Testis (tissue), 2 donors: ENCODE data around the gene NELL2.

Experiments
- POLR2A ChIP-seq: fragments of 450-650 bp; IDR thresholded peaks from one replicate; pipeline ENCODE4 v1.6.1; 2017; ENCODE audit warnings: antibody characterized with exemption, mild to moderate bottlenecking, moderate library complexity
- TF ChIP-seq, protein P1 (sequence below), 3 experiments: fragments of 450-650 bp in 2 of 3; fragments of 200-600 bp in 1 of 3; sonication (generic) in 1 of 3; IDR thresholded peaks; one replicate each; pipeline ENCODE4 v1.5.1; 2016 to 2019; ENCODE audit warnings: antibody characterized with exemption in 3 of 3, mild to moderate bottlenecking in 2 of 3, moderate library complexity in 1 of 3

DNA sequence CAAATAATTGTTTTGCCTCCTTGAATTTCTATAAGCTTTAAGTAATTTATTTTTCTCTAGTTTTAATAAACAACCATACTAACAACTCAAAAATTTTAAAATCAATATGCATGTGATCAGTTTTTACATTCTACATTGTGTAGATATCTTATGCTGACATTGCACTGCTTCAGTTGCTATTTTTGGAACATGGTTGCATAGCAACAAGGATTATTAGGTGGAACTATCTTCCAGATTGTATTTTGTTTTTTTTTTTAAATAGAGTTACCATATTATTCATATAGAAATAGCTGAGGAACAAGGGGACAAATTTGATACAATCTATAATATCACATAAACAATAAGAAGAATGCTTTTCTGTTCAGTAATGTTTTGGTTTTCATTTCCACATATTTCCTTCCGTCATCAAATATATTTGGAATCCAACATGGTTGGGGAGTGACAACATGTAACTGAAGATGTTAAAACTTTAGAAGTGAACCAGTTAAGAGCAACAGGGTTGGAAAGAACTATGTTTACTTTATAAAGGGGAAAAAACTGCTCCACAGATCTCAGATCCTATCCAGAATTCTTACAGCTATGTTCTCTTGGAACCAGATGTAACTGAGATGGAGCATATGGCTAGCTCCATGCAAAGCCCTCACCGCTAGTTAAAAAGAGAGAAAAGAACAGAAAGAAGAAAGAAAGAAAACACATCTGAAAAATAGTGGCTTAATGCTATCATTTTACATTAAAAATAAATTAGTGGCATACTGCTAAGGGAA is 235.5 kb downstream of the NELL2 start:
- TF ChIP-seq, protein P1, sequence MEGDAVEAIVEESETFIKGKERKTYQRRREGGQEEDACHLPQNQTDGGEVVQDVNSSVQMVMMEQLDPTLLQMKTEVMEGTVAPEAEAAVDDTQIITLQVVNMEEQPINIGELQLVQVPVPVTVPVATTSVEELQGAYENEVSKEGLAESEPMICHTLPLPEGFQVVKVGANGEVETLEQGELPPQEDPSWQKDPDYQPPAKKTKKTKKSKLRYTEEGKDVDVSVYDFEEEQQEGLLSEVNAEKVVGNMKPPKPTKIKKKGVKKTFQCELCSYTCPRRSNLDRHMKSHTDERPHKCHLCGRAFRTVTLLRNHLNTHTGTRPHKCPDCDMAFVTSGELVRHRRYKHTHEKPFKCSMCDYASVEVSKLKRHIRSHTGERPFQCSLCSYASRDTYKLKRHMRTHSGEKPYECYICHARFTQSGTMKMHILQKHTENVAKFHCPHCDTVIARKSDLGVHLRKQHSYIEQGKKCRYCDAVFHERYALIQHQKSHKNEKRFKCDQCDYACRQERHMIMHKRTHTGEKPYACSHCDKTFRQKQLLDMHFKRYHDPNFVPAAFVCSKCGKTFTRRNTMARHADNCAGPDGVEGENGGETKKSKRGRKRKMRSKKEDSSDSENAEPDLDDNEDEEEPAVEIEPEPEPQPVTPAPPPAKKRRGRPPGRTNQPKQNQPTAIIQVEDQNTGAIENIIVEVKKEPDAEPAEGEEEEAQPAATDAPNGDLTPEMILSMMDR (IDR thresholded peaks at IDR 0.05) = no peak
- TF ChIP-seq POLR2A = no peak
